GM12873 (cell line): Measurements from ENCODE around the gene AP2A2.

Experiments used
- TF ChIP-seq, protein P1 (sequence below): IDR thresholded peaks from 2 replicates; pipeline ENCODE4 v1.5.1; 2012; ENCODE audit warnings: low read depth, mild to moderate bottlenecking, moderate library complexity, low read length, control low read depth; ENCODE audit not compliant: insufficient read depth; ENCODE audit errors: missing control alignments

Gene AP2A2

DNA sequence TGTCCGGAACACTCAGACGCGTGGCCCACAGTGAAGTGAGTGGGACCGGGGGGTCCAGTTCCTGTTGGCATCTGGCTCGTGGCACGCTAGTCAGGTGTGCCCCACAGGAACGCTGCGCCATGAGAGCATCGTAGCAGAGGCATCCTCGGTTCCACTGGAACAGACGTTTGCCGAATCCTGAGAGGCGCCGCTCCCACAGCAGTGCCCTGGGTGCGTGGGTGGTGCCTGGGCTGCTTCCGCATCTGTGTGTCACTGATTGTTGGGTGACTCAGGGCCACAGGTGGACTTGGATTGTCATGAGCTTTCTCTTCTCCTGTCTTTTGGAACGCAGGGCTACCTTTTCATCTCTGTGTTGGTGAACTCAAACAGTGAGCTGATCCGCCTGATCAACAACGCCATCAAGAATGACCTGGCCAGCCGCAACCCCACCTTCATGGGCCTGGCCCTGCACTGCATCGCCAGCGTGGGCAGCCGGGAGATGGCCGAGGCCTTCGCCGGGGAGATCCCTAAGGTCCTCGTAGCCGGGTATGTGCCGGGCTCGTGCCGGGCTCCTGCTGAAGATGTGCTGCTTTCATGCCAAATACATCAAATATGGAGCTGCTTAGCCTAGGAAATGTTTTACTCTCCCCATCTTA lies 46.2 kb downstream of the AP2A2 start:
- TF ChIP-seq, protein P1, sequence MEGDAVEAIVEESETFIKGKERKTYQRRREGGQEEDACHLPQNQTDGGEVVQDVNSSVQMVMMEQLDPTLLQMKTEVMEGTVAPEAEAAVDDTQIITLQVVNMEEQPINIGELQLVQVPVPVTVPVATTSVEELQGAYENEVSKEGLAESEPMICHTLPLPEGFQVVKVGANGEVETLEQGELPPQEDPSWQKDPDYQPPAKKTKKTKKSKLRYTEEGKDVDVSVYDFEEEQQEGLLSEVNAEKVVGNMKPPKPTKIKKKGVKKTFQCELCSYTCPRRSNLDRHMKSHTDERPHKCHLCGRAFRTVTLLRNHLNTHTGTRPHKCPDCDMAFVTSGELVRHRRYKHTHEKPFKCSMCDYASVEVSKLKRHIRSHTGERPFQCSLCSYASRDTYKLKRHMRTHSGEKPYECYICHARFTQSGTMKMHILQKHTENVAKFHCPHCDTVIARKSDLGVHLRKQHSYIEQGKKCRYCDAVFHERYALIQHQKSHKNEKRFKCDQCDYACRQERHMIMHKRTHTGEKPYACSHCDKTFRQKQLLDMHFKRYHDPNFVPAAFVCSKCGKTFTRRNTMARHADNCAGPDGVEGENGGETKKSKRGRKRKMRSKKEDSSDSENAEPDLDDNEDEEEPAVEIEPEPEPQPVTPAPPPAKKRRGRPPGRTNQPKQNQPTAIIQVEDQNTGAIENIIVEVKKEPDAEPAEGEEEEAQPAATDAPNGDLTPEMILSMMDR, result no peak

DNA sequence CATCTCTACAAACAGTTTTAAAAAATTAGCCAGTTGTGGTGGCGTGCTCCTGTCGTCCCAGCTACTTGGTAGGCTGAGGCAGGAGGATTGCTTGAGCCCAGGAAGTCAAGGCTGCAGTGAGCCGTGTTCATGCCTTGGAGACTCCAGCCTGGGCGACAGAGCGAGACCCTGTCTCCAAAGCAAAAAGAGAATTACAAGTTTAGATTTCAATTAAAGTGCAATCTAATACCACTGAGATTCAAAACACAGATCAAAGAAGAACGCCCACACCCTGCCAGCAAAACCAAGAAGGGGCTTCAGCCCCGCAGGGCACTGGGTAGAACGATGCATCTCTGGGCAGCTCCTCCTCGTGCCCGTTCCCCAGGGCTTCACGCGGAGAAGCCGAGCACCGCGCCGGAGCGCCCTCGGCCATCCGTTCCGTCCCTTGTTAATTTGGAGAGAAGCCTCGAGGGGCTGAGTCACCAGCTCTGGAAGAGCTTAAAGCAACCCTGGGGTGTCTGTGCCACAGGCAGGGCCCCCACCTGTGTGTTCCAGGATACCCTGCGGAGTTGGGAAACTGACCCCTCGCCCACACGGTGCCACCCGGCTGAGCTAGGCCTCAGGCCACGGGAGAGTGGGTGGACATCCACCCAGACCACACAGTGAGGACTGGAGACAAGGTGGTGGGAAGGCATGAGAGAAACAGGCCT lies 47.0 kb downstream of the AP2A2 start:
- TF ChIP-seq, protein P1, result no peak

DNA sequence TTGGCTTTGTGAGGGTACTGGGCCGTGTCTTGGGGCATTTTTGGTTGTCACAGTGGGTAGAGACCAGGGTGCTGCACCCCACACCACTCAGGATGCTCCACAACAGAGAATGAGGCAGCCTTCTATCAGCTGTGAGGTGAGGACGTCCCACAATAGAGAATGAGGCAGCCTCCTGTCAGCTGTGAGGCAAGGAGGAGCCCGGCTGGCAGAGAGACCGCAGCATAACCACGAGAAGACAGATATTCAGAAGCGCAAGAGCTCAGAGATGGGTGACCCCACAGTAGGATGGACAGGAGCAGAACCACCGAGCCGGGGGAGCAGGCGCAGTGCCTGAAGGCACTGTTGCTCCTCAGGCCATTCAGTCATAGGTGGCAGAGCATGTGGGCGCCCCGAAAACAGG lies 47.6 kb downstream of the AP2A2 start:
- TF ChIP-seq, protein P1, result no peak

DNA sequence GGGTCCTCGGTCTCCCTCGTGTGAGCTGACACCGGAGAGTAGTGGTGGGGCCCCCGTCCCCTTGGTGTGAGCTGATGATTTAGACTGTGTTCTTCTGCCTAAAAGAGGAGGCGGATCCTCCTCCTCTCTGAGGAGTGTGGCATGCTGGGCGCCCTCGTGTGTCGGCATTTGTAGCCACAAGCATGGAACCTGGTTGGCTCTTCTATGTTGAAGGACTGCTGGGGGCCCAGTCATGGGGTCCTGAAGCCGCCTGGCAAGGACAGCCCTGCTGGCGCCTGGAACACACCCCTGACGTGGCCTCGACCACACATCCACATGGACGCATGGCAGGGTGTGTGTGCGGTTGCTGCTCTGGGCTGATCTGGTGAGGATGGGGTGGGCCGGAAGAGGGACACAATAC lies 50.2 kb downstream of the AP2A2 start:
- TF ChIP-seq, protein P1, result peak; percentile 5

DNA sequence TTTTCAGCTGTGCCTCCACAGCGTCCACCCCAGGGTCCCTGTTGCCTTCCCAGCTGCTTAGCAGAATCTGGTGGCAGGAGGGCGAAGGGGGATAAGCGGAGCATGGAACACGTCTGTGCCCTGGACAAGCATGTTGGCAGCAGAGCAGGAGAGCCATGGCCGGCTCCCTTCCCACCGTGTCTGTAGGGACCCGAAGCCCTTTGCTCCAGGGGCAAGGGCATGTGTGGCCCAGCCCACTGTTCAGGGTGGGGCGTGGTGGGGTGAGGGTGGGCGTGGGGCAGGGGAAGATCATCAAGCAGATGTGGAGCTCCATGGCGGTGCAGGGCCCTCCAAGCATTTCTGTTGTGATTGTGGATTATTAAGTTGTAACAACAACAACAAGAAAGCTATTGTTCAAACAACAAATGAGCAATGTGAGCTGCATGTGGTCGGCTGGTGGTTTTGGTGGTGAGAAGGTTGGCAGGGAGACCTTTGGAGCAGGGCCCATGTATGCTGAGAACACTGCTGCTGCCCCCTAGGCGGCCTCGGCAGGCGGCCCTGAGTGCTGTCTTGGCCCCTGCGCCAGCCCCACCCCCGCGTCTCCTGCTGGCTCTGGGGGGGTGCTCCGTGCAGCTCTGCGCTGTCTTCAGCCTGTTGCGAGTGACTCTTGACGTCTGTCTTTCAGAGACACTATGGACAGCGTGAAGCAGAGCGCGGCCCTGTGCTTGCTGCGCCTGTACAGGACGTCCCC lies 50.9 kb downstream of the AP2A2 start:
- TF ChIP-seq, protein P1, result no peak

DNA sequence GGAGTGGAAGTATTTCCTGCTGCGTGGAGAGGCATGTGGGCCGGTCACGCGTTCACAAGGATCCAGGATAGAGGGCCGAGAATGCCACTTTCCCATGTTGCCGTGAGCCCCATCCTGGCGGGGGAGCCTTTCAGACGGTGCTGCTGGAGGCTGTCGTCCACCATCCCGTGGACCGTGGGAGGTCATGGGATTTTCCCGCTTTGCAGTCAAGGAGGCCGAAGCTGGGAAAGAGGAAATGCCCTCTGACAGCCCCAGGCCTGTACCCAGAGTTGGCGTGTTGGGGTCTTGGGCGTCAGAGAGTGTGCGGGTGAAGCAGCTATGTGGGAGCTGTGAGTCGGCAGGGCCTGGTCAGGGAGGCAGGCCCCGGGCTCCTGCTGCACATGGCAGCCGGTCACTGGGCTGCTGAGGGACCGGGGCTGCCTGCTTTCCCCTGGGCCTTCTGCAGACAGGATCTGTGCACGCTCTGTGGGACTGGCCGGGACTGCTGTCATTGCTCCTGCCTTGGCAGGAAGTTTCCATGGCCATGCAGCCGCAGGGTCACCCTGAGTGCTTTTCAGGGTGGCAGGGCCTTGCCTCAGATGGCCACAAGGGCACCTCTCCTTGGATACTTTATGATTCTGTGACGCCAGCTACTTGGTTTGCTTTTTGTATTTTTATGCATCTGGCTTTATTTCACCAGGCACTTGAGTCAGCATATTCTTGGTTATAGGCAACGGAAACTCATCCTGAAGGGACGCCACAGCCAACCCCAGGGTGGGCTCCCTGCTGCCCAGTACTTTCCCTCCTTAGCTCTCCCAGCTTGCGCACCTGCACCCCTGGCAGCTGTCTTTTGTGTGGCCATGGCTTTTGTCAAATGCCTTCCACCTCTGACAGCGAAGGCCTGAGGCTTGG lies 52.4 kb downstream of the AP2A2 start:
- TF ChIP-seq, protein P1, result no peak

DNA sequence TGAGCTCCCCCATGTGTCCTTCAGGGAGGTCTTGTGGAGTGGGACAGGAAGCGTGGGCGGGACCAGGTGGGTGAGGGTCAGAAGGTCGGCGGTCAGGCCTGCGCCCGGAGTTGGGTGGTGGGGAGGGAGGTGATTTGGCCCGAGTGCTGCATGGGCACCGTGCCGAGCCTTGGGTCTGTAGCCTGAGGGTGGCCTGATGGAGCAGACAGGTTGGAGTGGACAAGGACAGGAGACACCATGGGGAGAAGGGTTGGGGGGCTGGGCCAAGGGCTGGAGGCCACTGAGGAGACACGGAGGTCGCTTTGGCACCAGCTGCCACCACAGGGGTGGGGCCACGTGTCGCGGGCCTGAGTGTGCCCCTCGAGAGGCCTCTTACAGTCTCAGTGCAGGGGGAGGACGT lies 53.1 kb downstream of the AP2A2 start:
- TF ChIP-seq, protein P1, result no peak
